Dedifferentiated amniotic fluid mesenchymal stem cell (primary cell): Measurements from ENCODE around the gene EXOC3L1.
A peak's percentile ranks its signal among the peaks of the same experiment; 100 is the strongest.

Experiments used
- DNase-seq: peaks from one replicate; pipeline ENCODE4 v3.0.0-alpha.2; 2016; ENCODE audit errors: extremely low spot score

EXOC3L1 gene

GRCh38 chr16:67181346-67181745, 8.6 kb downstream of the EXOC3L1 start:
- DNase-seq = peak; percentile 72

GRCh38 chr16:67180166-67180565, 9.8 kb downstream of the EXOC3L1 start:
- no peak for DNase-seq

GRCh38 chr16:67179421-67180080, 10.4 kb downstream of the EXOC3L1 start:
- no peak for DNase-seq

GRCh38 chr16:67177743-67178699, 11.9 kb downstream of the EXOC3L1 start:
- no peak for DNase-seq

GRCh38 chr16:67176662-67177061, 13.3 kb downstream of the EXOC3L1 start:
- no peak for DNase-seq

- DNase-seq = no peak
Observed at GRCh38 chr16:67174706-67175231, 15.2 kb downstream of the EXOC3L1 start.

- peak; percentile 76 for DNase-seq
Observed at GRCh38 chr16:67173808-67174705, 15.9 kb downstream of the EXOC3L1 start.

GRCh38 chr16:67173323-67173722, 16.6 kb downstream of the EXOC3L1 start:
- DNase-seq = no peak

- DNase-seq = no peak
Observed at GRCh38 chr16:67170949-67171649, 18.8 kb downstream of the EXOC3L1 start.

- peak; percentile 75 for DNase-seq
Observed at GRCh38 chr16:67170168-67170948, 19.6 kb downstream of the EXOC3L1 start, which contains the start of gene NOL3. Gene NOL3 (plus strand): TSS chr16:67170538.

GRCh38 chr16:67169642-67170167, 20.2 kb downstream of the EXOC3L1 start:
- DNase-seq = no peak

GRCh38 chr16:67169011-67169451, 20.9 kb downstream of the EXOC3L1 start:
- DNase-seq = no peak

GRCh38 chr16:67167588-67167987, 22.3 kb downstream of the EXOC3L1 start:
- no peak for DNase-seq

GRCh38 chr16:67166598-67167168, 23.3 kb downstream of the EXOC3L1 start:
- no peak for DNase-seq

GRCh38 chr16:67166110-67166547, 23.8 kb downstream of the EXOC3L1 start:
- no peak for DNase-seq

- no peak for DNase-seq
Observed at GRCh38 chr16:67165121-67166078, 24.5 kb downstream of the EXOC3L1 start.

- DNase-seq = no peak
Observed at GRCh38 chr16:67164599-67165061, 25.3 kb downstream of the EXOC3L1 start, which contains the start of gene HSF4. Gene HSF4 (plus strand): TSS chr16:67164745. CDS start chr16:67164812, 67 bp downstream.

GRCh38 chr16:67163999-67164558, 25.9 kb downstream of the EXOC3L1 start:
- no peak for DNase-seq
